Right kidney (tissue), 1 donor: ENCODE data around the gene RIC1.
"Not testable (repeated sequence)": the region's sequence is repeated elsewhere in the genome, so short reads cannot be mapped to it uniquely, and the experiment has no call there.

Experiments used
- DNase-seq: peaks from one replicate; pipeline ENCODE4 v3.0.0-alpha.2; 2016

Gene RIC1

DNA sequence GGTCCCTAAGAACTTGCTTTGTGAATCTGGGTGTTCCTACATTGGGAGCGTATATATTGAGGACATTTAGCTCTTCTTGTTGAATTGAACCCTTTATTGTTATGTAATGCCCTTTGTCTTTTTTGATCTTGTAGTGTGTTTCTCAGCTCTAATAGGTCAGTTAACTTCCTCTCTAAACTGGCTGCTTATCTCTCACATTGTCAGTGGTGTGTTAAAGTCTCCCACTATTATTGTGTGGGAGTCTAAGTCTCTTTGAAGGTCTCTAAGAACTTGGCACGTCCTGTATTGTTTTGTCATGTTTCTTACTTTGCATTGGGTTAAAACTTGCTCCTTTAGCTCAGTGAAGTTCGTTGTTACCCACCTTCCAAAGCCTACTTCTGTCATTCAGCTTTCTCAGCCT is 36.2 kb downstream of the RIC1 start:
- no peak for DNase-seq

GRCh38 chr9:5667391-5667790 is 38.5 kb downstream of the RIC1 start:
- DNase-seq: no peak

- no peak for DNase-seq
These were observed 41.2 kb downstream of the RIC1 start for GRCh38 chr9:5670079-5670478.

GRCh38 chr9:5671711-5672353 is 42.9 kb downstream of the RIC1 start:
- DNase-seq: no peak

DNA sequence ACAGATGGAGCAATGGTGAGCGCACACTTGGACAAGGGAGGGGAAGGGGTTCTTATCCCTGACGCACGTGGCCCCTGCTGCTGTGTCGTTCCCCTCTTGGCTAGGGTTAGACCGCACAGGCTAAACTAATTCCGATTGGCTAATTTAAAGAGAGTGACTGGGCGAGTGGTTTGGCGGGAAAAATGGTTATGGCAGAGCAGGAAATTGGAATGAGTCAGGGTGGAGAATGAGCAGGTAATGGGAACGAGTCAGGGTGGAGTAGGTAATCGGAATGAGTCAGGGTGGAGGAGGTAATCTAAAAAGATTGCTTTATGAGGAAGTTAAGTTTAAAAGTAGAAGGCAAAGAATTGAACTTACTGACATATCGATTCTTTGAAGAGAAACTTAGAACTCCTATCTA is 46.1 kb downstream of the RIC1 start:
- not testable (repeated sequence) for DNase-seq

- not testable (repeated sequence) for DNase-seq
These were observed 54.7 kb downstream of the RIC1 start for GRCh38 chr9:5683591-5683990.

DNA sequence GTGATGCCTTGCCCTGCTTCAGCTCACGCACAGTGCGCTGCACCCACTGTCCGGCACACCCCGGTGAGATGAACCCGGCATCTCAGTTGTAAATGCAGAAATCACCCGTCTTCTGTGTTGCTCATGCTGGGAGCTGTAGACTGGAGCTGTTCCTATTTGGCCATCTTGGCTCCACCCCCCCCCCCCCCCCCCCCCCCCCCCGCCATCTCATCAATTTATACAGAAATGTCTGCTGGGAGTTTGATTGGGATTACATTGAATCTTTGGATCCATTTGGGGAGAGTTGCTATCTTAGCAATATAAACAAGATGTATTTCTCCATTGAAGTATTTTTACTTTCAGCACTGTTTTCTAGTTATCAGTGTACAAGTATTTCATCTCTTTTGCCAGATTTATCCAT is 55.2 kb downstream of the RIC1 start:
- DNase-seq: no peak

DNA sequence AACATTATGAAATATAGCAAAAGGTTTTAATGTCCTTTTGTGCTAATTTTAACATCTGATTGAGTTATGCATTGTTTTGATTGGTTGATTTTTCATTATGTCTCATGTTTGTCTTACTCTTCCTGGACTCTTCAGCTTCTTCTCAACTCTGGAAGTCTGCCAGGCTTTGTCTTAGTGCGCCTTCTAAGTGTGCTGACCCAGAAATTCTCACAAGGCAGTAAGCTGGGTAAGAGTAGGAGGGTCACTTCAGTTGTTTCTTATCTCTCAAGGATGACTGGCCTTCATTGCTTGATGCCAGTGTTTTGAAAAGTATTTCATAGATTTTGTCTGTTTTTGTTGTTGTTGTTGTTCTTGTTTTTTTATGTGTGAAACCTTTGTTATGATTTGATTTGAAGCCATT is 59.2 kb downstream of the RIC1 start:
- DNase-seq: no peak

DNA sequence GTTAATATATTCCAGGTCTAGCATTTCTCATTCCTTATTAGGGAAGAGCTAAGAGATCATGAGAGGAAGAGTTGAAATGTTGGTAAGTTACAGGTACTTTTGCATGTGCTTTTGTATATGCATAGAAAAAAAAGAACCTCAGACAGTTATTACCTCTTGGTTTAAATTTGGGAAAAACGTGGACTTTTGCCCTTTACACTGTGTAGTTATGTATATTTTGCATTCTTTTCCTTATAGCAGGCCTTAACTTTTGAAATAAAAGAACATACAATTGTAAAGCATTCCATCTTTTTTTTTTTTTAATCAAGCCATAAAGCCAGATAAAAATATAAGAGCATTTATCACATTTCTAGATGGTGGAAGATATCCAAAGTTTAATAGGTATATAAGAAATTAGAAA is 61.4 kb downstream of the RIC1 start:
- no peak for DNase-seq

DNA sequence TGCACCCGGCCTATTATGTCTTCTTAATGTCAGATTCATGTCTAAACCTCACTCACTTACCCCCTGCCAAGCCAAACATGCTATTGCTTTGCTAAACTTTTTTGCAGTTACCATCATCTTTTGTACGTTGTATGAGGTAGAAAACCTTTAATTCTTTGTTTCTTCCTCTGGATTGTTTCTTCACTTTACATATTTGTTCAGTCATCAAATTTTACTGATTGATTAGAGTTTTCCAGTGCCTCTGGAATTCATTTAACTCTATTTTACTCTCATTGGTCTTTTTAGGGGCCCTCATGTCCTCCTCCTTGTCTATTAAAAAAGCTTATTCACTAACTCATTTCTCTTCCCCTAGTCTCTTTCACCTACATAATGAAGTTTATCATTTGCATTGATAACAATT is 67.0 kb downstream of the RIC1 start:
- DNase-seq: no peak

DNA sequence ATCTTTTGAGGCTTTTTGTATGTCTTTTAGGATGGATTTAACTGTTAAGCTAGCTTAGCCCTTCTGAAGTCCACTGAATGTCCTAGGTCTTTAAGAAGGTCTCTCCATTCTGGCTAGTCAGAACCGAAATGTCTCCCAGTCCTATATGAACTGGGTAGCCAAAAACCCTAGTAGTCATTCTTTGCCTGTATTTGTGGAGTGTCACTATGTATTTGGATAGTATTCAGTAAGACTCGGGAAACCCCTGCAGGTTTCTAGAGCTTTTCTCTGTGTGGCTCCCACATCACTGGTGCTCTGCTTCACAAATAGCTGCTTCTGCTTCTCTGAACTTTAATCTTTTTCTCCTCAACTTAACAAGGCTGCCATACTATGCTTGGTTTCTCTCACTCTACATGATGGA is 68.0 kb downstream of the RIC1 start:
- DNase-seq: no peak

GRCh38 chr9:5698004-5698403 is 69.1 kb downstream of the RIC1 start:
- DNase-seq: no peak

GRCh38 chr9:5698810-5699556 is 70.1 kb downstream of the RIC1 start:
- DNase-seq: no peak

GRCh38 chr9:5708414-5708813 is 79.5 kb downstream of the RIC1 start:
- no peak for DNase-seq

GRCh38 chr9:5712651-5713390 is 83.9 kb downstream of the RIC1 start:
- no peak for DNase-seq

GRCh38 chr9:5714501-5715401 is 85.8 kb downstream of the RIC1 start:
- no peak for DNase-seq

DNA sequence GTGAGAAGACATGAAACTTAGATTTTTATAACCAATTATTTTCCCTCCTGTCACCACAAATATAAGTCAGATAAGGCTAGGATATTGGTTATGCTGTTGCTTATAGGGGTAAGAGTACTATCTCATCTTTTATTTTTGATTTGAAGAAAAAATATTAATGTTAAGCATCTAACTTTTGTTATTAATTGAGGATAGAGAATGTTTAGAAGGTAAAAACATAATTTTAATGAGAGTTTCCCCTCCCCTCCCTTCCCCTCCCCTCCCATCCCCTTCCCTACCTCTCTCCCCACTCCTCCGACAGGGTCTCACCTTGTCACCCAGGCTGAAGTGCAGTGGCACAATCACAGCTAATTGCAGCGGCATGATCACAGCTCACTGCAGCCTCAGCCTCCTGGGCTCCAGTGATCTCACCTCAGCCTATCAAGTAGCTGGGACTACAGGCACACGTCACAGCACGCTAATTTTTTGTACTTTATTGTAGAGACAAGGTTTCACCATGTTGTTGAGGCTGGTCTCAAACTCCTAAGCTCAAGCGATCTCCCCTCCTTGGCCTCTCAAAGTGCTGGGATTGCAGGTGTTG is 86.7 kb downstream of the RIC1 start:
- no peak for DNase-seq

- DNase-seq: not testable (repeated sequence)
These were observed 88.5 kb downstream of the RIC1 start for GRCh38 chr9:5717434-5717833.

DNA sequence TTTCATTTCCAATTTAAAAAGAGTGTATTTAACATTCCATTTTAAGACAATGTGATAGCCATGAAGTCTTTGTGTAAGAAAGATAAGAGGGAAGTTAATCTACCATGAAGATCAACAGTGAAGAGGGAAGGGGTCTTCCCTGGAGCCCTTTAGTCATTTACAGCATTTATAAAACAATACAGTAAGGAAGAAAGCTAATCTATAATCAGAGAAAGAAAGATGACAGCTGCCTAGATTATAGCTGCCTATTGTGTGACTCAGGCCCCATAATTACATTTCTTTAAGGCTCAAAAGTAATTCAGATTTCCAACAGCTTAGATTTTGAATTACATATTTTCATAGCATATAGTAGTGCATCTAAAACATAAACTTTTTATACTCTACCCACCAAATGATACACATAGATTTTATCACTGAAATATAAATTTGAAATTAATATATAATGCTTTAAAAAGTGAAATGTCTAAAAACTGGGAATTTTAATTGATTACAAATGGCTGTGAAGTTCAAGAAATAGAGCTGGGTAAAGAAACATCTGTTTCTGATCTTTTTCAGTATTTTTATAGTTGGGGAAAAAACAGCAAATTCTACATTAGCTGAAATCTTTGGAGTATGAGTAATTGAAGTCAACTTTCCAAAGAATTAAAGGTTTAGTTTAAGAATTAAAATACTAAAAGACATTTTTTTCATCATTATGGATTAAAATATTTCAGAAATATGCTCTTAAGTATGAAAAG is 89.6 kb downstream of the RIC1 start:
- no peak for DNase-seq

DNA sequence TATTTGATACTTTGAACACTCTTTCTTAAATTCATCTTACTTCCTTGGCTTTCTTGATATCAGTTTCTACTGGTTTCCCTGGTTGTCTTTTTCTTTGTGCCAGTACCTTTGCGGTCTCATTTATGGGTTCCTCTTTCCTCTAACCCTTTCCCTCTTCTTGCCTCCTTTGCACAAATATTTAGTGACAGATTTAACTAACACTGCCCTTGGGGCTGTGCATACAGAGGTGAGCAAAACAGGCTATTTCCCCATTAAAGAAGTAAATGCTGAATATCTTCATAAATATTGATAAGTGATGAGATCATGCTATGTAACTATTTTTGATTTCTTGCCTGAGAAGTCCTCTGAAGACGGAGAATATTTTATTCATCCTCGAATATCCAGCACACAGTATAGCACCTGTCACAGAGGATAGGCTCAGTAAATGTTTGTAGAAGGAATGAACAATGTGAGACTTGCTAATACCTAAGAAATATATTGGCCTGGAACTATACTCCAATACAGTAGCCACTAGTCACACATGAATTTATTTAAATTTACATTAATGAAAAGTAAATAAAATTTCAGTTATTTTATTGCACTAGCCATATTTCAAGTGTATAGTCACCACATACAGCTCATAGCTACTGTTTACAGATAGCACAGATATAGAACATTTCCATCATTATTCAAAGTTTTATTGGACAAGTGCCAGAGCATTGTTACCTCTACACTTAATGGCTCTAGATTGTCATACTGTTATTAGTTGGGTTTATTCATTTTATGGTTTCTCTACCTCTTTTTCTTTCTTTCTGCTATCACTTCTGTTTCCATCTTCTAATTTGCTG is 90.4 kb downstream of the RIC1 start:
- DNase-seq: no peak
